Neural cell (in vitro differentiated cells): Measurements from ENCODE around the gene CNTNAP2.

ENCODE experiments used
- EP300 ChIP-seq: fragments of 450-650 bp; conservative IDR thresholded peaks from 2 replicates; pipeline ENCODE4 v1.6.1; 2014; ENCODE audit warnings: antibody characterized with exemption, mild to moderate bottlenecking, moderate library complexity; ENCODE audit not compliant: poor library complexity, severe bottlenecking
- POLR2AphosphoS5 ChIP-seq: IDR thresholded peaks from 2 replicates; pipeline ENCODE4 v1.6.1; 2012
- TF ChIP-seq, protein P1 (sequence below): fragments of 450-650 bp; IDR thresholded peaks from 2 replicates; pipeline ENCODE4 v1.5.1; 2014; ENCODE audit warnings: antibody characterized with exemption, mild to moderate bottlenecking, moderate library complexity; ENCODE audit not compliant: poor library complexity, severe bottlenecking

GRCh38 chr7:146414937-146415336 is 298.3 kb downstream of the CNTNAP2 start:
- TF ChIP-seq, protein P1, sequence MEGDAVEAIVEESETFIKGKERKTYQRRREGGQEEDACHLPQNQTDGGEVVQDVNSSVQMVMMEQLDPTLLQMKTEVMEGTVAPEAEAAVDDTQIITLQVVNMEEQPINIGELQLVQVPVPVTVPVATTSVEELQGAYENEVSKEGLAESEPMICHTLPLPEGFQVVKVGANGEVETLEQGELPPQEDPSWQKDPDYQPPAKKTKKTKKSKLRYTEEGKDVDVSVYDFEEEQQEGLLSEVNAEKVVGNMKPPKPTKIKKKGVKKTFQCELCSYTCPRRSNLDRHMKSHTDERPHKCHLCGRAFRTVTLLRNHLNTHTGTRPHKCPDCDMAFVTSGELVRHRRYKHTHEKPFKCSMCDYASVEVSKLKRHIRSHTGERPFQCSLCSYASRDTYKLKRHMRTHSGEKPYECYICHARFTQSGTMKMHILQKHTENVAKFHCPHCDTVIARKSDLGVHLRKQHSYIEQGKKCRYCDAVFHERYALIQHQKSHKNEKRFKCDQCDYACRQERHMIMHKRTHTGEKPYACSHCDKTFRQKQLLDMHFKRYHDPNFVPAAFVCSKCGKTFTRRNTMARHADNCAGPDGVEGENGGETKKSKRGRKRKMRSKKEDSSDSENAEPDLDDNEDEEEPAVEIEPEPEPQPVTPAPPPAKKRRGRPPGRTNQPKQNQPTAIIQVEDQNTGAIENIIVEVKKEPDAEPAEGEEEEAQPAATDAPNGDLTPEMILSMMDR = no peak
- TF ChIP-seq POLR2AphosphoS5 (no peak), EP300 (no peak)
